Fibroblast of lung (primary cell): ENCODE data around the gene MORN1.

Source experiments
- CTCF ChIP-seq, 2 donors: IDR thresholded peaks in 1 of 2; conservative IDR thresholded peaks in 1 of 2; 1 replicate in 1 of 2; 2 replicates in 1 of 2; pipeline ENCODE4 v1.5.1; 2011 to 2012; ENCODE audit warnings: low read length in 2 of 2, control low read depth in 1 of 2, inconsistent platforms in 1 of 2, low read depth in 1 of 2, mild to moderate bottlenecking in 1 of 2
- EZH2 ChIP-seq: IDR thresholded peaks from 2 replicates; pipeline ENCODE4 v1.5.1; 2012; ENCODE audit warnings: low read length, control low read depth, mild to moderate bottlenecking; ENCODE audit errors: missing control alignments

GRCh38 chr1:2431103-2431502, 39.7 kb upstream of the MORN1 start:
- TF ChIP-seq EZH2 (no peak), CTCF (conservative IDR thresholded peaks at IDR 0.05 in 1 of 2, IDR thresholded peaks at IDR 0.05 in 1 of 2; ENCODE audit: low read depth in 1 of 2, low read length in 2 of 2) (no peak)
